ENCODE results near the gene KHDRBS2.

The KHDRBS2 gene

DNA sequence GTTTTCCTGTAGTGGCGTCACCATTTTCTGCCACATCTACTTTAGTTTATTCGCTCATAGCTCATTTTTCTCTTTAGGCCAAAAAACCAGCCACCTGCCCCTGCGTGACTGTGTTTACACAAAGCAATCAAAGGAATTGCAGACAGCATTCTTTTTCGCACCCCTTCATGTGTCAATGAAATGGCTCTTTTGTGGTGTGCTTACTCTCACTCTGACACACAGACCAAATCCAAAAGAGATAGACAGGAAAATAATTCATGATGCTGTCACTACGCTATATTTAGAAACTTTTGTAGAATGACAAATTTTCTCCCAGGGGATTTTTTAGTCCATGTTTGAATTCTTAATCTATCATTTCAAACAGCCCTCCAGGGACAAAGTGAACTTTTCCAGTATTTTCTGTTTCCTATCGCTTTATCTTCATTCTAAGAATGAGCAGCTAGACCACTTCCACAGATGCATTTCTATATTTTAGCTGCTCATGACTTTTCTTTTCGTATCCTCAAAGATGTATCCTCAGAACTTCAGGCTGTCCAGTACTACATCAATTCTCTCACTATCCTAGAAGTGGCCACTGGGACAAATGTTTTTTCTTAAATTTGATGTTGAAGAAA lies 37.9 kb upstream of the KHDRBS2 start:
- no peak overlapping the region for H2AFZ ChIP-seq (ENCODE audit: low read length)
- TF ChIP-seq EZH2phosphoT487 (IDR thresholded peaks at IDR 0.05; ENCODE audit: borderline replicate concordance), result no peak
- TF ChIP-seq, protein P1, sequence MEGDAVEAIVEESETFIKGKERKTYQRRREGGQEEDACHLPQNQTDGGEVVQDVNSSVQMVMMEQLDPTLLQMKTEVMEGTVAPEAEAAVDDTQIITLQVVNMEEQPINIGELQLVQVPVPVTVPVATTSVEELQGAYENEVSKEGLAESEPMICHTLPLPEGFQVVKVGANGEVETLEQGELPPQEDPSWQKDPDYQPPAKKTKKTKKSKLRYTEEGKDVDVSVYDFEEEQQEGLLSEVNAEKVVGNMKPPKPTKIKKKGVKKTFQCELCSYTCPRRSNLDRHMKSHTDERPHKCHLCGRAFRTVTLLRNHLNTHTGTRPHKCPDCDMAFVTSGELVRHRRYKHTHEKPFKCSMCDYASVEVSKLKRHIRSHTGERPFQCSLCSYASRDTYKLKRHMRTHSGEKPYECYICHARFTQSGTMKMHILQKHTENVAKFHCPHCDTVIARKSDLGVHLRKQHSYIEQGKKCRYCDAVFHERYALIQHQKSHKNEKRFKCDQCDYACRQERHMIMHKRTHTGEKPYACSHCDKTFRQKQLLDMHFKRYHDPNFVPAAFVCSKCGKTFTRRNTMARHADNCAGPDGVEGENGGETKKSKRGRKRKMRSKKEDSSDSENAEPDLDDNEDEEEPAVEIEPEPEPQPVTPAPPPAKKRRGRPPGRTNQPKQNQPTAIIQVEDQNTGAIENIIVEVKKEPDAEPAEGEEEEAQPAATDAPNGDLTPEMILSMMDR (conservative IDR thresholded peaks at IDR 0.05; ENCODE audit: low read length), result no peak
- no peaks in the 10 kb centered on the region for H4K20me1 ChIP-seq (ENCODE audit: insufficient read depth, low read length, poor library complexity, severe bottlenecking)
- no peaks in the 10 kb centered on the region for H3K27me3 ChIP-seq (ENCODE audit: insufficient read depth, low read length, poor library complexity, severe bottlenecking)
- no peaks in the 10 kb centered on the region for H3F3A ChIP-seq (ENCODE audit: low read depth)
- no peaks in the 10 kb centered on the region for H3K9me3 ChIP-seq (ENCODE audit: insufficient read depth, low read depth, low read length)
- H3K36me3 ChIP-seq (ENCODE audit: insufficient read depth, low read length), result no peaks in the 10 kb centered on the region
- H3K9me2 ChIP-seq (replicated peaks; ENCODE audit: low read depth, low read length), result no peaks in the 10 kb centered on the region
- H3K4me3 ChIP-seq (ENCODE audit: low read length, poor library complexity, severe bottlenecking), result no peak overlapping the region
- no peak overlapping the region for H3K4me2 ChIP-seq (ENCODE audit: low read depth, low read length, poor library complexity, severe bottlenecking)
- no peak overlapping the region for H3K9ac ChIP-seq (ENCODE audit: low read depth, low read length, poor library complexity, severe bottlenecking)
- H3K4me1 ChIP-seq (ENCODE audit: insufficient read depth, low read length, poor library complexity, severe bottlenecking), result no peaks in the 10 kb centered on the region
- no peaks in the 10 kb centered on the region for H3K79me2 ChIP-seq (ENCODE audit: insufficient read depth, low read length)

DNA sequence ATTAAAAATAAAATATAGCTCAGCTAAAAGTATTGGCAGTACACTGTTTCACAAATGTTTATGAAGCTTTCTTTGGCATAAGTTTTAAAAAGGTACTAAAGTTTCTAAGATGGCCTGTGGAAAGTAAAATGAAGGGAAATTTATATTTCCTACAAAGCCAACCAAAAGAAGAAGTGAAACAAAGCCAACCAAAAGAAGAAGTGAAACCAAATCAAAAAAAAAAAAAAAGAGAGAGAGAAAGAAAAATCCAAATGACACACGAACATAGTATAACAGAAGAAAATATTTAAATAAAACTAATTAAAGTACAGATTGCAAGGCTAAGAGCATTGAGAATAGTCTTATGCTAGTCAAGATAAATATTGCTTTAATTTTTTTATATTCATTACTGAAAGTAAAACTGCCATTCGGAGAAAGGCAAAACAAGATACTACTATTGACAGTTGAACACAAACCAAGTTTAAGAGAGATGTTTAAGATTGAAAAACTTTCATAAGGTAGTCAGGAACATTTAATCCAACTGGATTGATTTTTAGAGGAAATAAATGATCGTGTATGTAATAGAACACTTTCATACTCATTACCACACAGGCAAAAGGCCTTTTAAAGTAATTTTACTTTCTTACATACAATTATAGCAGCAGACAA lies 12.8 kb upstream of the KHDRBS2 start:
- Histone ChIP-seq H3K4me3 (ENCODE audit: low read length, poor library complexity, severe bottlenecking) (no peak overlapping the region), H3K4me2 (ENCODE audit: low read depth, low read length, poor library complexity, severe bottlenecking) (no peak overlapping the region), H4K20me1 (ENCODE audit: insufficient read depth, low read length, poor library complexity, severe bottlenecking) (no peaks in the 10 kb centered on the region), H3K9me3 (ENCODE audit: insufficient read depth, low read depth, low read length) (no peaks in the 10 kb centered on the region), H3K4me1 (ENCODE audit: insufficient read depth, low read length, poor library complexity, severe bottlenecking) (no peaks in the 10 kb centered on the region), H2AFZ (ENCODE audit: low read length) (no peak overlapping the region), H3K79me2 (ENCODE audit: insufficient read depth, low read length) (no peaks in the 10 kb centered on the region), H3K27me3 (ENCODE audit: insufficient read depth, low read length, poor library complexity, severe bottlenecking) (no peaks in the 10 kb centered on the region), H3K9ac (ENCODE audit: low read depth, low read length, poor library complexity, severe bottlenecking) (no peak overlapping the region), H3F3A (ENCODE audit: low read depth) (no peaks in the 10 kb centered on the region), H3K9me2 (replicated peaks; ENCODE audit: low read depth, low read length) (no peaks in the 10 kb centered on the region), H3K36me3 (ENCODE audit: insufficient read depth, low read length) (no peaks in the 10 kb centered on the region)
- TF ChIP-seq EZH2phosphoT487 (IDR thresholded peaks at IDR 0.05; ENCODE audit: borderline replicate concordance), result no peak
- TF ChIP-seq, protein P1 (conservative IDR thresholded peaks at IDR 0.05; ENCODE audit: low read length), result no peak

GRCh38 chr6:62296541-62296940 lies 10.5 kb upstream of the KHDRBS2 start:
- Histone ChIP-seq H3K4me2 (ENCODE audit: low read depth, low read length, poor library complexity, severe bottlenecking) (no peak overlapping the region), H3K4me3 (ENCODE audit: low read length, poor library complexity, severe bottlenecking) (no peak overlapping the region), H3K9me2 (replicated peaks; ENCODE audit: low read depth, low read length) (no peaks in the 10 kb centered on the region), H3F3A (ENCODE audit: low read depth) (no peaks in the 10 kb centered on the region), H4K20me1 (ENCODE audit: insufficient read depth, low read length, poor library complexity, severe bottlenecking) (no peaks in the 10 kb centered on the region), H2AFZ (ENCODE audit: low read length) (no peak overlapping the region), H3K36me3 (ENCODE audit: insufficient read depth, low read length) (no peaks in the 10 kb centered on the region), H3K79me2 (ENCODE audit: insufficient read depth, low read length) (no peaks in the 10 kb centered on the region), H3K4me1 (ENCODE audit: insufficient read depth, low read length, poor library complexity, severe bottlenecking) (no peaks in the 10 kb centered on the region), H3K9me3 (ENCODE audit: insufficient read depth, low read depth, low read length) (no peaks in the 10 kb centered on the region), H3K27me3 (ENCODE audit: insufficient read depth, low read length, poor library complexity, severe bottlenecking) (no peaks in the 10 kb centered on the region), H3K9ac (ENCODE audit: low read depth, low read length, poor library complexity, severe bottlenecking) (no peak overlapping the region)
- TF ChIP-seq, protein P1 (conservative IDR thresholded peaks at IDR 0.05; ENCODE audit: low read length), result no peak
- TF ChIP-seq EZH2phosphoT487 (IDR thresholded peaks at IDR 0.05; ENCODE audit: borderline replicate concordance), result no peak
